HL-60 (cell line): Measurements from ENCODE around the gene RNGTT.

Experiments
- CTCF ChIP-seq: IDR thresholded peaks from one replicate; pipeline ENCODE4 v1.5.1; 2011; ENCODE audit warnings: low read length, control low read depth, inconsistent platforms; ENCODE audit not compliant: insufficient read depth
- GABPA ChIP-seq: IDR thresholded peaks from 2 replicates; pipeline ENCODE4 v1.6.1; 2012; ENCODE audit warnings: low read depth
- POLR2AphosphoS5 ChIP-seq: IDR thresholded peaks from 2 replicates; pipeline ENCODE4 v1.6.1; 2012; ENCODE audit warnings: low read depth

- TF ChIP-seq CTCF, result no peak
- no peak for TF ChIP-seq POLR2AphosphoS5
- no peak for TF ChIP-seq GABPA
Observed at GRCh38 chr6:88972504-88973423, 9.3 kb upstream of the RNGTT start.
